HL-60/S4 (cell line): Measurements from ENCODE around the gene PROP1.
"Not testable (repeated sequence)": the region's sequence is repeated elsewhere in the genome, so short reads cannot be mapped to it uniquely, and the experiment has no call there.

Source experiments
- in situ Hi-C: fragments of 300-500 bp; cut with MboI; formaldehyde crosslinking; loops from 2 replicates; pipeline ENCODE4 v1.14.3; 2022; ENCODE audit warnings: low sequenced_read_pairs

The PROP1 gene

GRCh38 chr5:177945601-177946283 is 50.3 kb downstream of the PROP1 start:
- in situ Hi-C loops: not testable (repeated sequence)

- in situ Hi-C loops: not testable (repeated sequence)
Observed at GRCh38 chr5:177945145-177945544, 50.9 kb downstream of the PROP1 start.

GRCh38 chr5:177943805-177944736 is 52.0 kb downstream of the PROP1 start:
- in situ Hi-C loops: not testable (repeated sequence)

- in situ Hi-C loops: not testable (repeated sequence)
Observed at GRCh38 chr5:177942896-177943295, 53.1 kb downstream of the PROP1 start.
